K562 (cell line): ENCODE results near the gene RAP2B.

Experiments
- BCOR ChIP-seq: fragments of 450-650 bp; IDR thresholded peaks from 2 replicates; pipeline ENCODE4 v1.6.1; 2016
- ESRRA ChIP-seq: fragments of 450-650 bp; IDR thresholded peaks from 2 replicates; pipeline ENCODE4 v1.6.1; 2014; ENCODE audit warnings: low read depth, mild to moderate bottlenecking, moderate library complexity, borderline replicate concordance
- MAFK ChIP-seq: IDR thresholded peaks from 2 replicates; pipeline ENCODE4 v1.6.1; 2011; ENCODE audit warnings: low read length, improper control_type of control experiment
- MYNN ChIP-seq, 2 experiments: sonication (generic); formaldehyde crosslinking in 1 of 2; IDR thresholded peaks; 2 replicates each; pipeline versions ENCODE4 v1.5.0 to v1.6.1; 2016 to 2020; ENCODE audit warnings: antibody characterized with exemption in 1 of 2, missing genetic modification reagents in 1 of 2
- NFIC ChIP-seq: fragments of 450-650 bp; IDR thresholded peaks from 2 replicates; pipeline ENCODE4 v1.6.1; 2017; ENCODE audit warnings: mild to moderate bottlenecking, inconsistent platforms
- NR2C2 ChIP-seq, 2 experiments: fragments of 200-800 bp in 1 of 2; sonication (Bioruptor generic) in 1 of 2; sonication (generic) in 1 of 2; formaldehyde crosslinking in 1 of 2; IDR thresholded peaks; 2 replicates each; pipeline versions ENCODE4 v1.6.1 to v1.8.0; 2016 to 2022; ENCODE audit warnings: mild to moderate bottlenecking in 1 of 2, missing compliant biosample characterization in 1 of 2, missing genetic modification characterization in 1 of 2, missing genetic modification reagents in 1 of 2
- PRDM10 ChIP-seq: fragments of 450-650 bp; IDR thresholded peaks from 2 replicates; pipeline ENCODE4 v1.6.1; 2018; ENCODE audit not compliant: partially characterized antibody
- TRIM28 ChIP-seq: fragments of 450-650 bp; IDR thresholded peaks from 2 replicates; pipeline ENCODE4 v1.6.1; 2017
- ZNF232 ChIP-seq: sonication (generic); formaldehyde crosslinking; IDR thresholded peaks from 2 replicates; pipeline ENCODE4 v1.8.0; 2022; ENCODE audit warnings: mild to moderate bottlenecking, missing genetic modification reagents

DNA sequence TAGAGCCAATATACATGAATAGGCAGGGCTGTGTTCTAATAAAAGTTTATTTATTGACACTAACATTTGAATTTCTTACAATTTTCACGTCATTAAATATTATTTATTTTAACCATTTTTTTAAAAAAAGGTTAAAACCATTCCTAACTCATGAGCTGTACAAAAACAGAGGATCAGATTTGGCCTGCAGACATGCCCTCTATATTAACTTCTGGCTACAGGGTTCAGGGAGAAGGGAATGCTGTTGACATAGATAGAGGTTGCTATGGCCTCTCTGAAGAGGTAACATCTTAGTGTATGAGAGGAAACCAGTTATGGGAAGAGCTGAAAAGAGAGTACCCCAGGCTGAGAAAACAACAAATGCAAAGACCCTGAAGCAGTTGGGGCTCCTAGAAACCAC lies 19.1 kb upstream of the RAP2B start:
- no peak for TF ChIP-seq NR2C2 (CRISPR knock-in tag; IDR thresholded peaks at IDR 0.05)
- TF ChIP-seq NR2C2 (tag; IDR thresholded peaks at IDR 0.05) = no peak
- no peak for TF ChIP-seq BCOR
- TF ChIP-seq PRDM10 = no peak
- TF ChIP-seq MAFK = no peak
- no peak for TF ChIP-seq TRIM28
- TF ChIP-seq ZNF232 (CRISPR knock-in tag) = no peak
- no peak for TF ChIP-seq ESRRA
- no peak for TF ChIP-seq MYNN (IDR thresholded peaks at IDR 0.05)
- no peak for TF ChIP-seq MYNN (CRISPR knock-in tag; IDR thresholded peaks at IDR 0.05)
- no peak for TF ChIP-seq NFIC
